Muscle of leg (tissue), 11 donors: ENCODE data around the gene GYS1. TPM values are rescaled to one million over a fixed set of nuclear protein-coding genes. Genes with fewer than 3 reads are reported as not detected.
A peak's percentile ranks its signal among the peaks of the same experiment; 100 is the strongest.

Source experiments
- DNase-seq: peaks from one replicate; pipeline ENCODE4 v3.0.0; 2013
- H3K27ac ChIP-seq: one replicate; pipeline ENCODE4 v1.5.1; 2013; ENCODE audit warnings: mild to moderate bottlenecking, low read length, control low read depth
- H3K27me3 ChIP-seq: one replicate; pipeline ENCODE4 v1.6.1; 2013; ENCODE audit warnings: low read length; ENCODE audit not compliant: control insufficient read depth, insufficient read depth
- H3K36me3 ChIP-seq: one replicate; pipeline ENCODE4 v1.6.1; 2013; ENCODE audit warnings: low read length; ENCODE audit not compliant: control insufficient read depth, insufficient read depth
- H3K4me1 ChIP-seq: one replicate; pipeline ENCODE4 v1.6.1; 2013; ENCODE audit warnings: low read length; ENCODE audit not compliant: control insufficient read depth, insufficient read depth
- H3K4me3 ChIP-seq: one replicate; pipeline ENCODE4 v1.5.1; 2013; ENCODE audit warnings: low read length, control low read depth
- H3K9me3 ChIP-seq: replicated peaks from 2 replicates; pipeline ENCODE4 v1.6.1; 2013; ENCODE audit warnings: low read depth, low read length; ENCODE audit not compliant: control insufficient read depth
- WGBS: methylation state at CpG from one replicate; pipeline ENCODE4 v1.1.5; 2013; ENCODE audit warnings: missing lambda C conversion rate; ENCODE audit not compliant: insufficient coverage; 5-methylcytosine and 5-hydroxymethylcytosine counted together
- polyA plus RNA-seq, 8 donors: library from polyadenylated mRNA; unstranded; fragments of 120-200 nt; gene quantifications; one replicate each; pipeline versions ENCODE4 v1.2.1 to v1.2.3, GENCODE V29; 2013; ENCODE audit warnings: inconsistent platforms in 1 of 8, low replicate concordance in 1 of 8; ENCODE audit not compliant: insufficient read length in 8 of 8, insufficient read depth in 1 of 8
- total RNA-seq: library from RNA; stranded (reverse); fragments of 120-200 nt; gene quantifications from one replicate; pipeline ENCODE4 v1.2.4, GENCODE V29; 2013

The GYS1 gene
- total and polyA plus RNA-seq, 9 donors: 43.8 to 87.3 (median 63.5) TPM

GRCh38 chr19:48970923-48971395 lies 22.1 kb downstream of the GYS1 start:
- H3K36me3 ChIP-seq: peaks cover 72% of the 10 kb centered on the region
- no peaks in the 10 kb centered on the region for H3K27me3 ChIP-seq
- 0% methylated on average over 2 of the region's 19 CpGs for WGBS
- no peaks in the 10 kb centered on the region for H3K9me3 ChIP-seq
- H3K27ac ChIP-seq: no peak overlapping the region
- no peak overlapping the region for H3K4me3 ChIP-seq
- H3K4me1 ChIP-seq: peaks cover 8% of the 10 kb centered on the region
- DNase-seq: peak; percentile 86

GRCh38 chr19:48970139-48970766 lies 22.9 kb downstream of the GYS1 start:
- WGBS: 89% methylated on average over 16 of the region's 23 CpGs
- Histone ChIP-seq H3K27me3 (no peaks in the 10 kb centered on the region), H3K36me3 (peaks cover 71% of the 10 kb centered on the region), H3K4me1 (peaks cover 10% of the 10 kb centered on the region), H3K4me3 (no peak overlapping the region), H3K9me3 (no peaks in the 10 kb centered on the region), H3K27ac (no peak overlapping the region)
- no peak for DNase-seq

GRCh38 chr19:48969276-48970138 lies 23.6 kb downstream of the GYS1 start:
- DNase-seq: no peak
- H3K36me3 ChIP-seq: peaks cover 70% of the 10 kb centered on the region

GRCh38 chr19:48968813-48969218 lies 24.3 kb downstream of the GYS1 start:
- no peaks in the 10 kb centered on the region for H3K9me3 ChIP-seq
- peaks cover 20% of the 10 kb centered on the region for H3K4me1 ChIP-seq
- H3K27me3 ChIP-seq: no peaks in the 10 kb centered on the region
- H3K27ac ChIP-seq: no peak overlapping the region
- DNase-seq: no peak
- H3K36me3 ChIP-seq: peaks cover 63% of the 10 kb centered on the region
- WGBS: 85% methylated on average over 14 of the region's 15 CpGs
- no peak overlapping the region for H3K4me3 ChIP-seq

More at GRCh38 chr19:48969276-48970138, 23.6 kb downstream of the GYS1 start:
- WGBS: 93% methylated on average over 32 of the region's 45 CpGs
- H3K4me1 ChIP-seq: peaks cover 13% of the 10 kb centered on the region
- no peaks in the 10 kb centered on the region for H3K9me3 ChIP-seq
- no peaks in the 10 kb centered on the region for H3K27me3 ChIP-seq
- no peak overlapping the region for H3K4me3 ChIP-seq
- H3K27ac ChIP-seq: no peak overlapping the region

GRCh38 chr19:48968179-48968661 lies 24.9 kb downstream of the GYS1 start:
- Histone ChIP-seq H3K4me3 (no peak overlapping the region), H3K4me1 (peaks cover 26% of the 10 kb centered on the region)
- 77% methylated on average over 2 of the region's 4 CpGs for WGBS

GRCh38 chr19:48967346-48968178 lies 25.5 kb downstream of the GYS1 start:
- Histone ChIP-seq H3K4me1 (peaks cover 29% of the 10 kb centered on the region), H3K36me3 (peaks cover 55% of the 10 kb centered on the region), H3K27me3 (no peaks in the 10 kb centered on the region), H3K4me3 (no peak overlapping the region), H3K27ac (peak overlapping the region; percentile 2), H3K9me3 (no peaks in the 10 kb centered on the region)
- DNase-seq: peak; percentile 90
- 85% methylated on average over 8 of the region's 14 CpGs for WGBS

More at GRCh38 chr19:48968179-48968661, 24.9 kb downstream of the GYS1 start:
- Histone ChIP-seq H3K27me3 (no peaks in the 10 kb centered on the region), H3K36me3 (peaks cover 57% of the 10 kb centered on the region), H3K27ac (peak overlapping the region; percentile 2), H3K9me3 (no peaks in the 10 kb centered on the region)
- DNase-seq: peak; percentile 36

GRCh38 chr19:48966541-48967345 lies 26.4 kb downstream of the GYS1 start:
- Histone ChIP-seq H3K4me3 (peak overlapping the region; percentile 88), H3K27ac (peak overlapping the region; percentile 42), H3K9me3 (no peaks in the 10 kb centered on the region), H3K36me3 (peaks cover 47% of the 10 kb centered on the region), H3K27me3 (no peaks in the 10 kb centered on the region), H3K4me1 (peaks cover 33% of the 10 kb centered on the region)
- WGBS: 81% methylated on average over 5 of the region's 10 CpGs
- DNase-seq: no peak

GRCh38 chr19:48965806-48966540 lies 27.1 kb downstream of the GYS1 start:
- peaks cover 33% of the 10 kb centered on the region for H3K4me1 ChIP-seq
- H3K4me3 ChIP-seq: peak overlapping the region; percentile 88
- DNase-seq: peak; percentile 95
- no peaks in the 10 kb centered on the region for H3K9me3 ChIP-seq
- H3K27me3 ChIP-seq: no peaks in the 10 kb centered on the region
- peak overlapping the region; percentile 93 for H3K27ac ChIP-seq
- 10% methylated on average over 33 of the region's 36 CpGs for whole genome bisulfite sequencing
- peaks cover 41% of the 10 kb centered on the region for H3K36me3 ChIP-seq
